GF-D8 (cell line): ENCODE results near the gene SPATA6L.

ENCODE experiments used
- DNase-seq: peaks from one replicate; lab custom pipeline; 2025; lab: John Stamatoyannopoulos, UW

SPATA6L gene

GRCh38 chr9:4584636-4585035 lies 81.6 kb downstream of the SPATA6L start:
- DNase-seq = no peak

GRCh38 chr9:4583001-4583400 lies 83.3 kb downstream of the SPATA6L start:
- no peak for DNase-seq

GRCh38 chr9:4581861-4582565 lies 84.3 kb downstream of the SPATA6L start:
- no peak for DNase-seq

- no peak for DNase-seq
Observed at GRCh38 chr9:4581035-4581760, 85.1 kb downstream of the SPATA6L start.

GRCh38 chr9:4579001-4579400 lies 87.3 kb downstream of the SPATA6L start:
- DNase-seq = no peak

- DNase-seq = no peak
Observed at GRCh38 chr9:4576448-4576847, 89.8 kb downstream of the SPATA6L start.

GRCh38 chr9:4575997-4576396 lies 90.3 kb downstream of the SPATA6L start:
- DNase-seq = no peak

- no peak for DNase-seq
Observed at GRCh38 chr9:4574657-4575243, 91.5 kb downstream of the SPATA6L start.

- DNase-seq = no peak
Observed at GRCh38 chr9:4573634-4574389, 92.5 kb downstream of the SPATA6L start.

GRCh38 chr9:4573176-4573575 lies 93.1 kb downstream of the SPATA6L start:
- no peak for DNase-seq

GRCh38 chr9:4572184-4572826 lies 94.0 kb downstream of the SPATA6L start:
- DNase-seq = no peak

GRCh38 chr9:4569101-4569500 lies 97.2 kb downstream of the SPATA6L start:
- no peak for DNase-seq

- no peak for DNase-seq
Observed at GRCh38 chr9:4567601-4568000, 98.7 kb downstream of the SPATA6L start.

GRCh38 chr9:4566806-4567205 lies 99.5 kb downstream of the SPATA6L start:
- no peak for DNase-seq

- no peak for DNase-seq
Observed at GRCh38 chr9:4563105-4563504, 103.2 kb downstream of the SPATA6L start.

GRCh38 chr9:4559261-4560182 lies 106.8 kb downstream of the SPATA6L start:
- no peak for DNase-seq

GRCh38 chr9:4558371-4558998 lies 107.8 kb downstream of the SPATA6L start:
- DNase-seq = no peak

GRCh38 chr9:4555236-4555635 lies 111.0 kb downstream of the SPATA6L start:
- no peak for DNase-seq

GRCh38 chr9:4553951-4554381 lies 112.3 kb downstream of the SPATA6L start:
- DNase-seq = no peak

- no peak for DNase-seq
Observed at GRCh38 chr9:4550777-4551484, 115.3 kb downstream of the SPATA6L start.
